HuH-7.5 (cell line): Measurements from ENCODE around the gene MACO1.
"Not testable (repeated sequence)": the region's sequence is repeated elsewhere in the genome, so short reads cannot be mapped to it uniquely, and the experiment has no call there.

ENCODE experiments used
- DNase-seq: peaks from one replicate; pipeline ENCODE4 v3.0.0; 2011; ENCODE audit warnings: low spot score

MACO1 gene

DNA sequence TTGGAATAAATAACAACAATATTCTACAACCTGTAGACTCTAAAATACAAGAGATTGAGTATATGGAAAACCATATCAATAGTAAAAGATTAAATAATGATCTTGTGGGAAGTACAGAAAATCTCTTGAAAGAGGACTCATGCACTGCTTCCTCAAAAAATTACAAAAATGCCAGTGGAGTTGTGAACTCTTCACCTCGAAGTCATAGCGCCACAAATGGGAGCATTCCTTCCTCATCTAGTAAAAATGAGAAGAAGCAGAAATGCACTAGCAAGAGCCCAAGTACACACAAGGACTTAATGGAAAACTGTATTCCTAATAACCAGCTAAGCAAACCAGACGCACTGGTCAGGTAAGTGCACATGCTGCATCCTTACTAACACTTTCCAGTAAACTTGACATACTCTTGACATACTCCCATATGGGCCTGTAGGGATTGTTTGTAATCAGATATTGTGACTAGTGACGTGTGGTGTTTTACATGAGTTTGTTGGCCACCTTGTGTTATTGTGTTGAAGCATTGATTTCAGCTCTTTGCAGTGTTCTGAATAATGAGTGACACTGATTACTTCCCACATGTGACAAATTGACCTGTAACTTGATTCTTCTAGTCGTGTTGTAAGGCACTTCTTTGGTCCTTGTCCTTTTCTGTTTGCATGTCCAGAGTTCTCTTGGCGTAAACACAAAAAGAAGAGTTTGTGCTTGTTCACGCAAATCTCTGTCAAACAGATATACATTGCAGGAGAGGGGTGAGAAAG is 28.0 kb downstream of the MACO1 start:
- DNase-seq: no peak

DNA sequence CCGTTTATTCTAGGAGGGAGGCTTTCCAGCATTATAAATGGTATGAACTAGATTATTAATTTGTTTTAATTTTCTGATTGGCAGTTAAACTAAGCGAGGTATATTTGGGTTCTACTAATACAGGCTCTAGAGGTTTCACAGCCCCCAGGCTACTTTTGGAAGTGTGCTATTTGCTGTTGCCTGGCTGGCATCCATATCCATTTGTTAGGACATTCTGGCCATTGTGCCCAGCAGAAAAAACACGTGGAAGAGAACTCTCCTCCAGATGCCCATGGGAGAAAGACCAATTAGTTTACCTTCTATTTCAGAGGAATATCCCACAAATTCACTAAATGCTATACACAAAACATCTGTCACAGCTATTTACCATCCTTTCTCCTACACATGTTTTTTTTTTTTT is 29.3 kb downstream of the MACO1 start:
- DNase-seq: no peak

DNA sequence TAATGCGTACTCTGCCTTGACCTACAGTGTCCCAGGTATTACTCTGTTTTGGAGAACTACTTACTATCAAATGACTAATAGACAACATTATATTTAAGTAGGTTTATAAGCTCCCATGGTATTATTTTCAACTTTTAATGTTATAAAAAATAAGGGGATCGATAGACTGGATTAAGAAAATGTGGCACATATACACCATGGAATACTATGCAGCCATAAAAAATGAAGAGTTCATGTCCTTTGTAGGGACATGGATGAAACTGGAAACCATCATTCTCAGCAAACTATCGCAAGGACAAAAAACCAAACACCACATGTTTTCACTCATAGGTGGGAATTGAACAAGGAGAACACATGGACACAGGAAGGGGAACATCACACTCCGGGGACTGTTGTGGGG is 30.1 kb downstream of the MACO1 start:
- DNase-seq: not testable (repeated sequence)

DNA sequence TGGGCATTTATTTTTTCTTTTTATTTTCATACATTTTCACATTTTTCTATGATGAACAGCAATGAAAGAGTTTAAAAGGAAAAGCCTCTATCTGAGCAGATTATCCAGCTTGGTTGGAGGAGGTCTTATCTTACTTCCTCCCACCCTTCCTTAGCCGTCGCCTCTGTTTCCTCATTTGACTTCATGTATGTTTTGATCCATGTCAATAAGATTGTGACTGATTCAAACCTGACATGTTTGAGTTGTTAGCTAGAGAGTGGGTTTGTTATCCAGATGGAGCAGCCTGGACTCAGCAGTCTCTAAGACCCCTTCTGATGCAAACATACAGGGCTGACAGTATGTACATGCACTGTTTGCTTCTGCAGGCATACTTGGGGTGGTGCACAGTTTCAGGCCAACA is 31.2 kb downstream of the MACO1 start:
- no peak for DNase-seq

DNA sequence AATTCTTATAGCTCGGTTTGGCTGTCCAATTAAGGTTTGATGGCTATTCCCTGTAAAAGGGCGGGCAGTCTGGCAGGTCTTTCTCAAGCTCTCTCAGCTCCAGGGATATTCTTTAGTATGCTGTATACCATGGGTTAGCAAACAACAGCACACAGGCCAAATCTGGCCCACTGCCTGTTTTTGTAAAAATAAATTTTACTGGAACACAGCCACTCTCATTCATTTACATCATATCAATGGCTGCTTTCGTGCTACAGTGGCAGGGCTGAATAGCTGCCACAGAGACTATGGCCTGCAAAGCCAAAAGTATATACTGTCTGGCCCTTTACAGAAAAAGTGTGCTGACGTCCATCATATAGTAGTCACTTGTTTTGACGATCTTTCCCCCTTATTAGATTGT is 32.0 kb downstream of the MACO1 start:
- no peak for DNase-seq

DNA sequence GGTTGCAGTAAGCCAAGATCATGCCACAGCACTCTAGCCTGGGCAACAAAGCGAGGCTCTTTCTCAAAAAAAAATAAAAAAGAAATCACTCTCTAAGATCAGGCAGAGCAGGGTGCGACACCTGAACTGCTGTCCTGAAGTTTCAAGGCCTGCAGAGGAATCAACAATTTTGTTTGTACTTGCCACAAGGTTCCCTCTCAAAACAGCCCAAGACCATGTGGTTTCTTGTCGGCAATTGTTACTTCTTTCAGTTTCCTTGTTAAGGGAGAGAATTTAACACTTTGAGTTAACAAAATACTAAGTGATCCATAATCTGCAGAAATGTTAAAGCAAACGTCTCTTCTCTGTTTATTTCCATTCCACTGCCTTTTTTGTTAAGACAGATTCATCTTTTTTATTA is 36.5 kb downstream of the MACO1 start:
- DNase-seq: no peak

DNA sequence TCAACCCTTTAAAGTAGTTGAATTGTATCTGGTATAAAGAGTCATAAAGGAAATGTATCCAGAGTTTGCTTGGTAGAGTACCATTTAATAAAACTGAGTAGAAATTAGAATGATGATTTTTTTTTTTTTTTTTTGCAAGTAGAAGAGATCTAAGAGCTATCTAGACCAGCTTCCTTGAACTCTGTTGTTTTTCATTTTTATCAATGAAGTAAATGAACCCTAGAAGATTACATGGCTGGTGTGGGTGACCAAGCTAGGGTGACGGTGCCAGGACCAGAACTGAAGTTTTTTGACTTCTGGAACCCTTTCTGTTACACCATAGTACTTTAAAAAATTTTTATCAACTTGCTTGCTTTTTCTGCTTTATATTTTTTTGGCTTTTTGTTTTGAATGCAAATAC is 36.9 kb downstream of the MACO1 start:
- DNase-seq: no peak

DNA sequence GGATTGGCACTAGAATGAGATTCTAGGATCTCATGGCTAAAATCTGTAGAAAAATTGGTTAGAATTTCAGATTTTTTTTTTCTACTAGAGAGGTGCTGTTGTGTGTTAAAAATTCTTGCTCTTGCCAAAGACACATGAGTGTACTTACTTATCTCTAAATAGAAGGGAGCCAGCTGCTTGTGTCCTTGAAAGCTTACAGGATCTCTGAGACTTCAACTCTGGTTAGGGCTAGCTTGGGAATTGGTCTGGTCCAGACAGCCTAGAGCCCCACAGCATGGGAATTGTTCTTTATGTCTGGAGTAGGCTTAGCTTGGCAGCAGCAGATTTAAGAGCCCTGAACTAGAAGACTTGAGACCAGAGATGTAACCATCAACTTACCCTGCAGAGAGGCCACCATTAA is 37.3 kb downstream of the MACO1 start:
- DNase-seq: no peak

DNA sequence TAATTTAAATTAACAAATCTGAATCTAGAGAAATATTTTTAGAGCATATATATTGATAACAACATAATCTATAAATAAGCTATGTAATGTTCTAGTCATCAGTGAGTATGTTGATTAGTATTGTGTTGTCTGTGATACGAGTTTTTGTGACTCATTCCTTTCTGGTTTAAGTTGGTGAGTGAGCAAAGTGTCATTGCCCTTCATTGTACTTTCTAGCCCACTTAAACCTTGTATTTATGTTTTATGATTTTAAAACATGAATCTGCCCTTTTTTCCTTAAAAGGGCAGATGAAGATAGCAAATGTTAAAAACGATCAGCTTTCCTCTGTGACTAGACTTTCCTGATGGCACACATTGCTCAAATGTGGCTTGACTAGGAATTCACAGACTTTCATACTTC is 38.5 kb downstream of the MACO1 start:
- no peak for DNase-seq

DNA sequence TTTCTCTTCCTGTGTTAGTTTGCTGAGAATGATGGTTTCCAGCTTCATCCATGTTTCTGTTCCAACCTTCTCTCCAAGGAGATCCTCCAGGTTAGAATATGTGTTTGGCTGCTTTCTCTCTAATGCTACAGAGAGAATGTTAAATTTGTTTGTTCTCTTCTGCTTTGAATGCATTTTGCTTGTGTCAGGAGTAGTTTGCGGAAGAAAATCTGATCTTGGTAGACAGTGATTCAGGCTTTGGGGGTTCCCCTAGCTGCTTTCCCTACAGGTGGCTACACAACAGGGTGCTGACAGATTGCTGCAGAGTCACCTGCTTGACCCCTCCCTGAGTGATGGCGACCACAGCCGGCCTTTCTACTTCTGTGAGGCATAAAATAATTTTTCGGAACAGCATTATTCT is 41.8 kb downstream of the MACO1 start:
- no peak for DNase-seq

DNA sequence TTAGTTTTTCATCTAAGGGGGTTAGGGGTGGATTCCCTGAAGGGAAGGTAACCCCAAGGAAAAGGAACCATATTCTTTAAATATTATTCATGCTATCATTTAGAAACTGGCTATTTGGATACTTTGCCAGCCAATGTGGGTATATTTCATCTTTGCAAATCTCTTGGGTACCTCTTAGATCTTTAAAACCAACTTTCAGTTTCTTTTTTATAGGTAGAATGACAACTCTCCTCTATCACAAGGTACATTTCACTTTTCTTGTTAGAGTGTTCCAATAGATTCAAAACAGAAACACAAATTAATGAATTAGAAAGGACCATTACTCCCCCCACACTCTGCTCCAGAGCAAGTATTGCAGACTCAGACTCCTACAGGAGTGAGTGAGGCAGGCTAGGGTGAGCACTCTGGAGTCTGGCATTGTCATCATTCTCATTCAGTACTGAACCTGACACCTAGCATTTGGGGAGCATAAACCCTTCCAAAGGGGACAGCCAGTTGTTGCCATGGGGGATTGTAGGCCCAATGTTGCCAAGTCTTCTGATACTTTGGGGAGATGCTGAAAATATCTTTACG is 43.0 kb downstream of the MACO1 start:
- no peak for DNase-seq

DNA sequence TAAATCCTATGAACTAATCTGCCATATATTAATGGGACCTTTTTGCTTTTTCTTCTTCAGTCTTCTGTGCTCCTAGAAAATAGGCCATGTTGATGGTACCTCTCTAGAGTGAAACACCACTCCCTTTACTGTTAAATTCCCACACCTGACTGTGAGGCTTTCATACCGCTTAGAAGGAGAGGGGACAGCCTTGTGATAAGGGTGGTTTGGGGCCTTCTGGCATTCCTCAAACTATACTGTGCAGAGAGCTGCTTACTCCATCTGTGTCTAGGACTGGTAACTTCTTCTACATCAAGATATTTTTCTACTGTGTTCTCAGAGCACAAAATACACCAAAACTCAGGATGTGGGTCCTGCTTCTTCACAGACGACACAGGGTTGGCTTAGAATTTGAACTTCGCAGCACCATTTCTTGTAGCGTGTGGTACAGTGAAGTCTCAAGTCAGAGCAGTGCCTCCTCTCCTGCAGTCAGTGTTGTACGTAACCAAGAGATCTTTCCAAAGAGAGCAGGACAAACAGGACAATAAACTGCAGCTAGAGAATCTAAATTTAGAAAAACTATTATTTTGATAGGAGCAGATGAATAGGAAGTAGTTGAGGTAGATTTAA is 43.8 kb downstream of the MACO1 start:
- DNase-seq: no peak

DNA sequence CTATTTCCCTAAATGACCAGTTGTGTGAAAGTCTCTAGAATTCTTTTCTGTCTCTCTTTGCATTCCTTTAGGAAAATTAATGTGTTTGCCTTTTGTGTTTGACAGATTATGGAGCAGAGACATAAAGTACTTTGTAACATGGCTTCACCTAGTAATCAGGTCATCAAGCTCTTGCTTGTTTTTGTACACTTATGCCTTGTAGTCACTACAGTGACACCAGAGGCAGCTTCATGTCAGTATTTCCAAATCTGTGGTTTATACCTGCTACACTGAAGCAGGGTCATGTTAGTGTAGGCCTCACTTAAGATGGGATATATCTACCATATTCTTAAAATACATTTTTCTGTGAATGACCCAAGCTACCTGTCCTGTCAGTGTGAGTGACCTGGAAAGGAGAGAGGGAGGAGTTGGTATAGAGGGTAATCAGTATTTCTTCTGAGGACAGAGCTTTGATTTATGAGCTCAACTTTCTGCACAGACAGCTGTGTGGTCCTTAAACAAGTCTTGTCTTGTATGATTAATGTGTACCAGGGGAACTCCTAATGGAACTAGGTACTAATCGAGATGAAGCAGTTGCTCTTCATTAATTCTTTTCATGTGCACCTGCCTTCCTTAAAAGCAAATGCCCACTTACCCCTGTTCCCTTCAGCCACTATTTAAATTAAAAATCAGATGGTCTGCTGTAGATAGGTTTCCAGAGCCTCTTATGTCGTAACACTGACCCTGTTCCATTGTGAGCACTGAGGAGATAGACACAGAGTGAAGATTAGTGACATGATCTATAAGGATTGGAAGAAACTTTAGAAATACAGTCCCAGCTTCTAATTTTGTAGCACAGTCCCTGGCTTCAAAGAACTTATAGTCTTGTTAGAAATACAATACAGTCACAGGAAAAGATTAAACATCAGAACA is 45.7 kb downstream of the MACO1 start:
- no peak for DNase-seq

DNA sequence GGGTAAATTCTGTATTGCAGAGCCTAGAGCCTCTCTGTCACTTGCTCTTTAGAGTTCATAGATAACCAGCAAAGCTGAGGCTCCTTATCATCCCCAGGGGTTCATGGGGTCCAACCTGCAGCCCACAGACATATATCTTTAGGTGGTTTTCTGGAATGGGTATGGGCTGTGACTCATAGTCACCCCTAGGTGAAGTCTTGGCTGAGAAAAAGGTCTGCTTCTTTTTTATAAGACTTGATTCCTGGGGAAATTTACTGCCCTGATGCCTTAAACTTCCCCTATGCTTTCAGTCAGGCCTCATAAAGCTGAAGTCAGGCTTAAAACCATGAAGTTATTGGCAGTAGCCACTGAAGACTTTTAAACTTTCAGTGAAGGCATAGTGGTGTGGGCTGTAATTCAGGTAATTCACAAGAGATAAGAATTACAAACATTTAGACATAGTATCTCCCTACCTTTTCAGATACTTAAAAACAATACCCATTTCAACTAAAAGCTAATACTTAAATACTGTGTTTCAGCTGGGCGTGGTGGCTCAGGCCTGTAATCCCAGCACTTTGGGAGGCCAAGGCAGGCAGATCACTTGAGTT is 46.8 kb downstream of the MACO1 start:
- DNase-seq: no peak

DNA sequence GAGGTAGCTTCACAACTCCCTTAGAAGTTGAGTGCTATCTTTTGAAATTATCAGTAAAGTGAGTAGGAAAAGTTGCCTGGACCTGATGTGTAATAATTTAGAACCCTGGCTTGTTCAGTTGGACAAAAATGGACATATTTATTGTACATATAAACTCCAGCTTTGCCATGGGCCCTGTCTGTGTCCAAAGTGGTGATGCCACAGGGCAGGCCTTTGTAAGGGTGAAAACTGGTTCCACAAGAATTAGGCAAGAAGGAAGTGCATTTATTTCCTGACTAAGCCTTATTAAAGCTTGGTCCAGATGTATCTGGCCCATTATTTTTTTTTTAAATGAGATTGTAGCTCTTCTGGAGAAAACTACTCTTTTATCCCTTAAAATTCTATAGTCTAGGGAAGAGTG is 47.9 kb downstream of the MACO1 start:
- DNase-seq: no peak

DNA sequence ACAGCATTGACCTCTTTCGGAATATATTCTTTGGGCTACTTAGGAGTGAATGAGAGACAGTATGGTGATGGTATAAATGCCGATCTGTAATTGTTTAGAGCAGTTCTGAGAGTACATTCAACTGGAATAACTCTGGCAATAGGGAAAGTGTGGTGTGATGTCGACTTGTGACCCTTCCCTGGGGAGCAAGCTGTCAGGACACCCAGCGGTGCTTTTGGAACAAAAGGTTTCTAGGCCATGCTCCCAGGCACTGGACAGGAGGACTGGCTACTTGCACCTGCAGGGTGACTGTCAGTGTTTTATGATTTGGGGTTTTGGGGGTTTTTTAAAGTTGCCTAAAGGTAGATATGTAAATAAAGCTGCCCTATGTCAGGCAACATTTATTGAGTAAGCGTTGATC is 50.9 kb downstream of the MACO1 start:
- DNase-seq: no peak

DNA sequence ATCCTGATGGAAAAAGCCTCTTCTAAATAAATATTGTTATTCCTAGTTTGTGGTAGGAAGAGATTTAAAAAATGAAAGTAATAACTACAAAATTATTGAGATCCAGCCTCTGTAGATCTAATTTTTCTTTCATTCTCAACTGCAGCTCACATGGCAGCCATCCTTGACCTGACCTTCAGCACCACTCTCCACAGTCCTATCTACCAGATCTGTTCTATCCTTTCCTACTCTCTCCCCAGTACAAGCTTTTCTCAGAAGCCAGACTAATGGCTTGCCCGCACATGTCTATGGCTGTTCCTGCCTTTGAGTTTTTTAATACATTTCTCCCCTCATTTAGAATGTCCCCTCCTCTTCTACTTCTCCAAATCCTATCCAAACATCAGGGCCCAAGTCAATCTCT is 51.5 kb downstream of the MACO1 start:
- DNase-seq: no peak

DNA sequence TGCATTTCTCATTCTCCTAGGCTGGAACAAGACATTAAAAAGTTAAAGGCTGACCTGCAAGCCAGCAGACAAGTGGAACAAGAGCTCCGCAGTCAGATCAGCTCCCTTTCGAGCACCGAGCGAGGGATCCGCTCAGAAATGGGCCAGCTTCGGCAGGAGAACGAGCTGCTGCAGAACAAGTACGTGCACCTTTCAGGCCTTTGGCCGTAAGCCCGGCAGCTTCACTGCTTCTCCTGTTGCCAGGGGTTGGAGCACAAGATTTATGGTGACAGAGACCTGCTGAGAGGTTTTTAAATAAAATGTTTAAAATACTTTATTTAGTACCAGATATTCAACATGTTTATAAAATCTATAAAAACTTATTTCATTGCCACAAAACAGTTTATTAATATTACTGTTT is 53.4 kb downstream of the MACO1 start:
- no peak for DNase-seq

DNA sequence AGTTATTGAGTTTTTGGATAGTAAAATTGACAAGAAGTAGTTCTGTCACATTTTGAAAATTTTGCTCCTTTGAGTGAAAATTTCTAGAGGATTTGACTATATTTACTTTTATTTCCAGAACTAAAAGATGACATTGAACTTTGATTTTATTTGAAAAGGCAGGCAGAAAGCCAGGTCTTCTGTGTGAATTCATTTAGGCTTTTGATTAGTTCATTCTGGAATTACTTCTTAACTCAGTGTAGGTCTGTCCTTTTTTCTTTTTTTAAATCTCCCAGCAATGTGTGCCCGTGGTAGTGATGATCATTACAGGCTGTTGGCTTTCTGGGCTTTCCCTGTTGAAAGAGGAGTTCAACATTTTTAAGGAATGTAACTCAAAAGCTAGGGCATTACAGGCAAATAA is 53.8 kb downstream of the MACO1 start:
- DNase-seq: no peak

DNA sequence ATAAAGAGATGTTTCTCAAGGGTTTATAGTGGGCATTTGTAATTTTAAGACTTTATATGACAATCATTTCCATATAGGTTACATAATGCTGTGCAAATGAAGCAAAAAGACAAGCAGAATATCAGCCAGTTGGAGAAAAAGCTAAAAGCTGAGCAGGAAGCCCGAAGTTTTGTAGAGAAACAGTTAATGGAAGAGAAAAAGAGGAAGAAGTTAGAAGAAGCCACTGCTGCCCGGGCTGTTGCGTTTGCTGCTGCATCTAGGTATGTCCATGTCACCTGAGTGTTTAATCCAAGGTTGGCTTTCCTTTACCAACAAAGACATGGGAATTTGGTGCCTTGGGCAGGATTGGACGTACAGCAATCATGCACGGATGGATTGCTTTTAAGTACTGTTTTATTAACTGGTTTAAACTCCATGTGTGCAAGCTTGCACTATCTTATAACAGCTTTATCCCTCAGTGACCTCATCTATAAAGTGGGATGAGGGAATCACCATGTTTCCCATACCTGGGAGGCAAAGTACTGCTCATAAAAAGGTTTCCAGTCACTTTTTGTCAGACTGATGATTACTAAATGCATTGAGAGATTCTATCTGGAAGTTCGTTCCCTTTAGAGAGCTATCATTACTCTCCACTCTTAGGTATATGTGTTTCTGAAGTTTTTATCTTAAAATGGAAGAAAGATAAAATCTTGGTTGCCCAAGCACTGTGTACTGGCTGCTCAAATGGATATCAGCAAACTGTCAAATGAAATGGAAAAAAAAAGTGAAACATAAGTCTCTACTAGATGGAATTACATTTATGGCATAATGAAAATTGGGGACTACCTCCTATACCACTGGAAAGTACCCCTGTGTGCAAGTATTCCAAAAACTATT is 55.1 kb downstream of the MACO1 start:
- DNase-seq: no peak

DNA sequence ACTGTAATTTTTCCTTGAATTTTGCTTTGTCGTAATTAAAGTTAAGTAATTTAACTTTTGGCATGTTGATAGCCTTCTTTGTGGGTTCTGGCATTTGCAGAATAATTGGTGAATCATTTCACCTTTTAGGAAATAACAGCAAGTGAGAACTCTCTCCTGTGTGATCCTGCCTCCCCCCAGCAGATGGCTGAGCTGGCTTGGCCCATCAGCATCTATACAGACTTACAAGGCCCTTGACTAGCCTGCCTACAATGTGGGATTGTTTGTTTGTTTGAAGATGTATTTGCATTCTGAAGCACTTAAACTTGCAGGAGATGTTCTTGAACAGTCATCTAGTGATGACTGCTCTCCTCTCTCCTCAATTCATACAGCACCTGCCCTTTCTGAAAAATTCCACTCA is 55.9 kb downstream of the MACO1 start:
- no peak for DNase-seq
